Measurements from ENCODE around the gene FOXL1. TPM values are rescaled to one million over a fixed set of nuclear protein-coding genes. Genes with fewer than 3 reads are reported as not detected.

The FOXL1 gene
- total RNA-seq, 8 experiments from 2014 or later: 0.09 to 12.6 (median 0.38) TPM; not detected in 1

GRCh38 chr16:86572606-86573005 lies 5.7 kb upstream of the FOXL1 start:
- in situ Hi-C loops (cut with MboI; ENCODE audit: low pct_unique_long_range_greater_than_20kb in 2 of 9, low sequenced_read_pairs in 9 of 9, unreplicated experiment in 9 of 9): loop anchor here in 6 of 9 experiments (25.0 kb wide), 2 partner anchors 490 to 715 kb away; no protein-coding TSS in a partner anchor
- ATAC-seq (replicated peaks in 6 of 8): no peak
- H3K4me1 ChIP-seq (replicated peaks in 1 of 2): peaks cover 0 to 9% of the 10 kb centered on the region in 2 donors
- no peak overlapping the region for H3K27ac ChIP-seq
- no peak overlapping the region for H3K4me3 ChIP-seq
- 0 to 100% (median 69%) methylated on average over 1 to 3 of the region's 8 CpGs; no CpG with 5 or more reads in 5 of the 10 experiments for WGBS, 10 experiments

- in situ Hi-C loops (cut with MboI; ENCODE audit: low pct_unique_long_range_greater_than_20kb in 2 of 9, low sequenced_read_pairs in 9 of 9, unreplicated experiment in 9 of 9): loop anchor here in 6 of 9 experiments (25.0 kb wide), 2 partner anchors 489 to 714 kb away; no protein-coding TSS in a partner anchor
- Histone ChIP-seq H3K27ac (no peak overlapping the region), H3K4me1 (replicated peaks in 1 of 2) (peaks cover 0 to 9% of the 10 kb centered on the region in 2 donors), H3K4me3 (no peak overlapping the region)
- no peak for ATAC-seq (replicated peaks in 6 of 8)
- WGBS, 10 experiments: 0 to 83% (median 20%) methylated on average over 1 to 6 of the region's 8 CpGs; no CpG with 5 or more reads in 3 of the 10 experiments
Measured at GRCh38 chr16:86573215-86573614, 5.1 kb upstream of the FOXL1 start.

- in situ Hi-C loops (cut with MboI; ENCODE audit: low pct_unique_long_range_greater_than_20kb in 2 of 9, low sequenced_read_pairs in 9 of 9, unreplicated experiment in 9 of 9): loop anchor here in 6 of 9 experiments (25.0 kb wide), 2 partner anchors 488 to 713 kb away; no protein-coding TSS in a partner anchor
- peaks cover 0 to 14% of the 10 kb centered on the region in 2 donors for H3K4me1 ChIP-seq (replicated peaks in 1 of 2)
- H3K27ac ChIP-seq: no peak overlapping the region
- WGBS, 10 experiments: 33 to 100% (median 52%) methylated on average over 1 to 12 of the region's 13 CpGs; no CpG with 5 or more reads in 2 of the 10 experiments
- H3K4me3 ChIP-seq: no peak overlapping the region
- ATAC-seq (replicated peaks in 6 of 8): no peak
Measured at GRCh38 chr16:86573646-86574508, 4.5 kb upstream of the FOXL1 start.

GRCh38 chr16:86574646-86575045 lies 3.7 kb upstream of the FOXL1 start:
- H3K27ac ChIP-seq: no peak overlapping the region
- no peak overlapping the region for H3K4me3 ChIP-seq
- ATAC-seq (replicated peaks in 6 of 8): no peak
- whole genome bisulfite sequencing, 10 experiments: 33 to 85% (median 49%) methylated on average over 1 to 3 of the region's 4 CpGs; no CpG with 5 or more reads in 5 of the 10 experiments
- H3K4me1 ChIP-seq (replicated peaks in 1 of 2): peaks cover 0 to 15% of the 10 kb centered on the region in 2 donors
- in situ Hi-C loops (cut with MboI; ENCODE audit: low pct_unique_long_range_greater_than_20kb in 2 of 9, low sequenced_read_pairs in 9 of 9, unreplicated experiment in 9 of 9): loop anchor here in 6 of 9 experiments (25.0 kb wide), 4 partner anchors 188 to 713 kb away; no protein-coding TSS in a partner anchor

- no peak for ATAC-seq (replicated peaks in 6 of 8)
- H3K27ac ChIP-seq: no peak overlapping the region
- WGBS, 10 experiments: 0 to 68% (median 51%) methylated on average over 1 to 12 of the region's 17 CpGs; no CpG with 5 or more reads in 1 of the 10 experiments
- H3K4me1 ChIP-seq (replicated peaks in 1 of 2): peaks cover 0 to 15% of the 10 kb centered on the region in 2 donors
- in situ Hi-C loops (cut with MboI; ENCODE audit: low pct_unique_long_range_greater_than_20kb in 2 of 9, low sequenced_read_pairs in 9 of 9, unreplicated experiment in 9 of 9): loop anchor here in 2 of 9 experiments (25.0 kb wide), 2 partner anchors 187 to 237 kb away; no protein-coding TSS in a partner anchor
- H3K4me3 ChIP-seq: no peak overlapping the region
Measured at GRCh38 chr16:86575095-86575685, 3.2 kb upstream of the FOXL1 start.

GRCh38 chr16:86575754-86576557 lies 2.4 kb upstream of the FOXL1 start:
- H3K4me3 ChIP-seq: peak overlapping the region; percentile 8 to 35 (median 27)
- peak; percentile 73 to 95 (median 92) for ATAC-seq (replicated peaks in 6 of 8)
- in situ Hi-C loops (cut with MboI; ENCODE audit: low pct_unique_long_range_greater_than_20kb in 2 of 9, low sequenced_read_pairs in 9 of 9, unreplicated experiment in 9 of 9): loop anchor here in 2 of 9 experiments (25.0 kb wide), 2 partner anchors 186 to 236 kb away; no protein-coding TSS in a partner anchor
- peaks cover 0 to 15% of the 10 kb centered on the region in 2 donors for H3K4me1 ChIP-seq (replicated peaks in 1 of 2)
- no peak overlapping the region for H3K27ac ChIP-seq
- 0 to 3% (median 0%) methylated on average over 1 to 29 of the region's 54 CpGs; no CpG with 5 or more reads in 1 of the 10 experiments for WGBS, 10 experiments

GRCh38 chr16:86576591-86577313 lies 1.6 kb upstream of the FOXL1 start:
- peaks cover 0 to 15% of the 10 kb centered on the region in 2 donors for H3K4me1 ChIP-seq (replicated peaks in 1 of 2)
- in situ Hi-C loops (cut with MboI; ENCODE audit: low pct_unique_long_range_greater_than_20kb in 2 of 9, low sequenced_read_pairs in 9 of 9, unreplicated experiment in 9 of 9): loop anchor here in 2 of 9 experiments (25.0 kb wide), 2 partner anchors 186 to 236 kb away; no protein-coding TSS in a partner anchor
- 0 to 25% (median 8%) methylated on average over 3 to 16 of the region's 33 CpGs; no CpG with 5 or more reads in 5 of the 10 experiments for WGBS, 10 experiments
- H3K4me3 ChIP-seq: peak overlapping the region in 2 of 5 donors; percentile 29 to 35
- H3K27ac ChIP-seq: no peak overlapping the region
- ATAC-seq (replicated peaks in 6 of 8): no peak

GRCh38 chr16:86577314-86577971 lies 906 bp upstream of the FOXL1 start:
- H3K27ac ChIP-seq: no peak overlapping the region
- in situ Hi-C loops (cut with MboI; ENCODE audit: low pct_unique_long_range_greater_than_20kb in 2 of 9, low sequenced_read_pairs in 9 of 9, unreplicated experiment in 9 of 9): loop anchor here in 2 of 9 experiments (25.0 kb wide), 2 partner anchors 185 to 235 kb away; no protein-coding TSS in a partner anchor
- 0 to 86% (median 25%) methylated on average over 1 to 8 of the region's 12 CpGs; no CpG with 5 or more reads in 1 of the 10 experiments for WGBS, 10 experiments
- H3K4me3 ChIP-seq: no peak overlapping the region
- H3K4me1 ChIP-seq (replicated peaks in 1 of 2): peaks cover 0 to 15% of the 10 kb centered on the region in 2 donors
- no peak for ATAC-seq (replicated peaks in 6 of 8)

GRCh38 chr16:86578611-86579267 lies 390 bp downstream of the FOXL1 start:
- peak in 7 of 8 experiments; percentile 20 to 77 (median 62) for ATAC-seq (replicated peaks in 6 of 8)
- no peak overlapping the region for H3K27ac ChIP-seq
- 1 to 40% (median 13%) methylated on average over 2 to 28 of the region's 69 CpGs; no CpG with 5 or more reads in 6 of the 10 experiments for WGBS, 10 experiments
- H3K4me3 ChIP-seq: peak overlapping the region in 3 of 5 donors; percentile 17 to 26 (median 20)
- H3K4me1 ChIP-seq (replicated peaks in 1 of 2): peaks cover 0 to 15% of the 10 kb centered on the region in 2 donors
- in situ Hi-C loops (cut with MboI; ENCODE audit: low pct_unique_long_range_greater_than_20kb in 2 of 9, low sequenced_read_pairs in 9 of 9, unreplicated experiment in 9 of 9): loop anchor here in 2 of 9 experiments (25.0 kb wide), 2 partner anchors 184 to 234 kb away; no protein-coding TSS in a partner anchor

- WGBS, 10 experiments: 2 to 31% (median 25%) methylated on average over 3 to 24 of the region's 69 CpGs; no CpG with 5 or more reads in 4 of the 10 experiments
- ATAC-seq (replicated peaks in 6 of 8): peak in 2 of 8 experiments; percentile 1 to 8
- Histone ChIP-seq H3K4me3 (peak overlapping the region in 2 of 5 donors; percentile 17 to 20), H3K27ac (no peak overlapping the region), H3K4me1 (replicated peaks in 1 of 2) (peaks cover 0 to 15% of the 10 kb centered on the region in 2 donors)
- in situ Hi-C loops (cut with MboI; ENCODE audit: low pct_unique_long_range_greater_than_20kb in 2 of 9, low sequenced_read_pairs in 9 of 9, unreplicated experiment in 9 of 9): loop anchor here in 2 of 9 experiments (25.0 kb wide), 2 partner anchors 183 to 233 kb away; no protein-coding TSS in a partner anchor
Measured at GRCh38 chr16:86579268-86580062, 1.1 kb downstream of the FOXL1 start.

Data from motor neuron (in vitro differentiated cells).